Thoracic aorta (tissue), 2 donors: ENCODE data around the gene POLR1D. TPM values are rescaled to one million over a fixed set of nuclear protein-coding genes. Genes with fewer than 3 reads are reported as not detected.

ENCODE experiments used
- ATAC-seq: fragments of 150-250 bp; one replicate; pipeline ENCODE4 v1.8.0; 2017; ENCODE audit warnings: low read depth; ENCODE audit not compliant: insufficient number of reproducible peaks, low FRiP score
- DNase-seq: peaks from one replicate; pipeline ENCODE4 v3.0.0-alpha.2; 2020; ENCODE audit warnings: low spot score
- H3K27ac ChIP-seq, 2 donors: fragments of 200-600 bp; sonication (generic); 1 replicate in 1 of 2; 2 replicates in 1 of 2; pipeline ENCODE4 v1.5.1; 2016; ENCODE audit warnings: mild to moderate bottlenecking in 2 of 2, moderate library complexity in 2 of 2
- H3K27me3 ChIP-seq: fragments of 200-600 bp; sonication (generic); replicated peaks from 2 replicates; pipeline ENCODE4 v1.6.0; 2016; ENCODE audit warnings: mild to moderate bottlenecking; ENCODE audit not compliant: insufficient read depth
- H3K36me3 ChIP-seq: fragments of 200-600 bp; sonication (generic); one replicate; pipeline ENCODE4 v1.5.1; 2016
- H3K4me1 ChIP-seq, 2 donors: fragments of 200-600 bp; sonication (generic); 1 replicate in 1 of 2; 2 replicates in 1 of 2; pipeline versions ENCODE4 v1.5.1 to v1.6.0; 2016; ENCODE audit warnings: low read depth in 2 of 2, mild to moderate bottlenecking in 1 of 2; ENCODE audit not compliant: control insufficient read depth in 1 of 2
- H3K4me3 ChIP-seq: fragments of 200-600 bp; sonication (generic); 2 replicates; pipeline ENCODE4 v1.5.1; 2016; ENCODE audit warnings: mild to moderate bottlenecking
- H3K9me3 ChIP-seq: fragments of 200-600 bp; sonication (generic); 2 replicates; pipeline ENCODE4 v1.5.1; 2016
- CTCF ChIP-seq: fragments of 200-600 bp; sonication (generic); IDR thresholded peaks from one replicate; pipeline ENCODE4 v1.5.1; 2019; ENCODE audit warnings: antibody characterized with exemption
- total RNA-seq, 2 donors: library from RNA; depleted of rRNA; stranded (reverse); fragments of >200 nt; gene quantifications; one replicate each; pipeline versions ENCODE4 v1.1.0 to v1.2.3, GENCODE V29; 2016

The POLR1D gene, protein sequence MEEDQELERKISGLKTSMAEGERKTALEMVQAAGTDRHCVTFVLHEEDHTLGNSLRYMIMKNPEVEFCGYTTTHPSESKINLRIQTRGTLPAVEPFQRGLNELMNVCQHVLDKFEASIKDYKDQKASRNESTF
- total RNA-seq: 10 to 100 TPM; 89.0 to 95.7 TPM

DNA sequence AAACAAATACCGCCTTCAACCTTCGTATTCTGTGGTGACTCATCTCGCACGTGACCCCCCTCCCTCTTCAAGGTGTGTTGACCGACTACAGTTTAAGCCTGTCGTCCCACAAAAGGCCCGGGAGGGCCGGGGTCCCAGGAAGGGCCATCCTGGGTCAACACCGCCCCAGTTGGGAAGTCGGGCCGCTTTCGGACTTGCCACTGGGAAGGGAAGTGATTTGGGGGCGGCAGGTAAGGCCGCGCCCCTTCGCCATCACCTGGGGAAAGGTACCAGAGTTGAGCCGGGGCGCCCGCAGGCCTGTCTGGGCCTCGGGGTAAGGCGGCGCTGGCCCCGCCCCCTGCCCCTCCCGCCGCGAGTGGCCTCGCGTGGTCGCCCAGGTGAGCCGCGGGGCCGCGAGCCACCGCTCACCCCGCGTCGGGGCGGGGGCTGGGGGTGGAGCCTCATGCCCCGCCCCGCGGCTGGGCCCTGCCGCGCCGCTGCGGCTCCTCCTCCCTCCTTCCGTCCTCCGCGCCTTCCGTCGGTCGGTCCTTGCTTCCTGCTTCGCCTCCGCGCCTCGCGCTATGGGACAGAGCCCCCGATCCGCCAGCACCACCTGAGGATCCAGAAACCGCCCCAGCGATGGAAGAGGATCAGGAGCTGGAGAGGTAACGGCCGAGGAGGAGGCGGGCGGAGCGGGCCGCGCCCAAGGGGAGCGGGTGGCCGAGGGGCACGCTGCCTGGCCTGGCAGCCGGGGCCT, at the start of gene POLR1D:
Gene POLR1D (plus strand): TSS at position 527 of the 736 bp plus-strand sequence. CDS start 92 bp downstream, at position 619.
- Histone ChIP-seq H3K4me1 (peaks cover 16 to 27% of the 10 kb centered on the region in 2 donors), H3K4me3 (peak within 1 kb of the TSS; percentile 90), H3K27ac (peak within 1 kb of the TSS; percentile 90 to 96), H3K36me3 (no peaks in the 10 kb centered on the region), H3K27me3 (no peaks in the 10 kb centered on the region), H3K9me3 (no peaks in the 10 kb centered on the region)
- TF ChIP-seq CTCF: no peak
- DNase-seq: peak; percentile 33
- ATAC-seq: peak; percentile 42

GRCh38 chr13:27572234-27572901, 49.3 kb upstream of the POLR1D start:
- no peak for TF ChIP-seq CTCF
- Histone ChIP-seq H3K36me3 (peaks cover 3% of the 10 kb centered on the region), H3K27me3 (no peaks in the 10 kb centered on the region), H3K4me3 (no peak overlapping the region), H3K9me3 (no peaks in the 10 kb centered on the region), H3K27ac (no peak overlapping the region), H3K4me1 (peaks cover 0 to 8% of the 10 kb centered on the region in 2 donors)
- DNase-seq (no peak), ATAC-seq (no peak)

DNA sequence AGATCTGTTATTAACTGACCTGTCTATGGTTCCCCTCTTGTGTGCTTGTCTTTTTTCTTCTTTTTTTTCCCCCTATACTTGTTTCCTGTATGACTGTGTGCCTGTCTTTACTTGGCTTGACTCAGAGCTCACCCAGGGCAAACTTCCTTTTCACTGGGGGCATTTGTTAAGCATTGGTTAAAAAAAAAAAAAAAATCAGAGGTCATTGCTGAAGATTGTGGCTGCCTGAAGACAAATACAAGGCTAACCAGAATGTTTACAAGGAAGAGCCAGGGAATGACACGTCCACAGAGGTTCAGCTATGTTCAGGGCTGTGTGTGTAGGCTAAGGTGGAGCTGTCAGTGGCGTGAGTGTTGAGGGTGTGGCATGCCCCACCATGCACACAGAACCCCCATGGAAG, 48.4 kb upstream of the POLR1D start:
- ATAC-seq (no peak), DNase-seq (no peak)
- Histone ChIP-seq H3K36me3 (no peaks in the 10 kb centered on the region), H3K4me1 (peaks cover 0 to 8% of the 10 kb centered on the region in 2 donors), H3K4me3 (no peak overlapping the region), H3K27me3 (no peaks in the 10 kb centered on the region), H3K9me3 (no peaks in the 10 kb centered on the region), H3K27ac (no peak overlapping the region)
- TF ChIP-seq CTCF: no peak

DNA sequence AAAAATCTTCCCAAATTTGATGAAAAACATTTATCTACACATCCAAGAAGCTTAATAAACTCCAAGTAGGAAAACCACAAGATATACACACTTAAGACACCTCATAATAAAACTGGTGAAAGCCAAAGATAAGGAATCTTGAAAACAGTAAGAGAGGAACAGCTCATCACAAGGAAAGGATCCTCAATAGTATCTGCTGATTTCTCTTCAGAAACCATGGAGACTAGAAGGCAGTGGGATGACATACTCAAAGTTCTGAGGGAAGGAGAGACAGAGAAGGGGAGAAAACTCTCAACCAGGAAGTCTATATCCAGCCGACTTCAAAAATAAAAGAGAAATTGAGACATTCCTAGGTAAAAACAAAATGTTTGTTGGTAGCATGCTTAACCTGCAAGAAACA, 47.0 kb upstream of the POLR1D start:
- Histone ChIP-seq H3K27ac (no peak overlapping the region), H3K4me1 (peaks cover 0 to 8% of the 10 kb centered on the region in 2 donors), H3K9me3 (no peaks in the 10 kb centered on the region), H3K36me3 (no peaks in the 10 kb centered on the region), H3K4me3 (no peak overlapping the region), H3K27me3 (no peaks in the 10 kb centered on the region)
- DNase-seq (no peak), ATAC-seq (no peak)
- no peak for TF ChIP-seq CTCF
